WTC11 (cell line): ENCODE results near the gene CLCA1. TPM values are rescaled to one million over a fixed set of nuclear protein-coding genes. Genes with fewer than 3 reads are reported as not detected.

ENCODE experiments used
- ATAC-seq: fragments of 200-7000 bp; cut with Tn5 transposase; 2 replicates; pipeline ENCODE4 v1.10.0; 2021; ENCODE audit warnings: mild to moderate bottlenecking, moderate library complexity
- CTCF ChIA-PET: fragments of 300-600 bp; sonication (Branson Sonifier 250); formaldehyde crosslinking; loops from one replicate; lab custom pipeline; 2021; ENCODE audit warnings: antibody characterized with exemption; lab: Charles Lee
- POLR2A ChIA-PET: fragments of 350-600 bp; sonication (Branson Sonifier 250); formaldehyde crosslinking; loops from one replicate; lab custom pipeline; 2021; ENCODE audit warnings: antibody characterized with exemption; lab: Charles Lee
- DNase-seq: peaks from one replicate; pipeline ENCODE4 v3.0.0; 2021; ENCODE audit warnings: low spot score
- H3K27ac Mint-ChIP-seq: 2 replicates; pipeline ENCODE4 v1.8.0; 2021; ENCODE audit warnings: mixed read lengths
- H3K27me3 Mint-ChIP-seq: 2 replicates; pipeline ENCODE4 v1.8.0; 2021; ENCODE audit warnings: low read depth, mild to moderate bottlenecking, moderate library complexity, mixed read lengths
- H3K36me3 Mint-ChIP-seq: 2 replicates; pipeline ENCODE4 v1.8.0; 2021; ENCODE audit warnings: mixed read lengths
- H3K4me1 Mint-ChIP-seq: 2 replicates; pipeline ENCODE4 v1.8.0; 2022; ENCODE audit warnings: mixed read lengths
- H3K4me3 Mint-ChIP-seq: 2 replicates; pipeline ENCODE4 v1.8.0; 2021; ENCODE audit warnings: mild to moderate bottlenecking, moderate library complexity, mixed read lengths
- H3K9me3 Mint-ChIP-seq: 2 replicates; pipeline ENCODE4 v1.8.0; 2021; ENCODE audit warnings: mixed read lengths
- AR ChIP-seq: fragments of 250-450 bp; sonication (Bioruptor Pico); IDR thresholded peaks from 2 replicates; pipeline ENCODE4 v1.9.0; 2021; ENCODE audit warnings: mild to moderate bottlenecking
- CTCF ChIP-seq: fragments of 200-600 bp; IDR thresholded peaks from 2 replicates; pipeline ENCODE4 v1.8.0; 2022; ENCODE audit warnings: antibody characterized with exemption
- E2F1 ChIP-seq: sonication (generic); formaldehyde crosslinking; IDR thresholded peaks from 2 replicates; pipeline ENCODE4 v1.8.0; 2022; ENCODE audit warnings: mild to moderate bottlenecking, missing genetic modification reagents
- ESRRA ChIP-seq: sonication (generic); formaldehyde crosslinking; IDR thresholded peaks from 2 replicates; pipeline ENCODE4 v1.8.1; 2022; ENCODE audit warnings: mild to moderate bottlenecking, missing genetic modification reagents, borderline replicate concordance
- FOXJ3 ChIP-seq: sonication (generic); formaldehyde crosslinking; IDR thresholded peaks from 2 replicates; pipeline ENCODE4 v1.9.0; 2021; ENCODE audit warnings: missing genetic modification reagents, mild to moderate bottlenecking, borderline replicate concordance
- GABPB1 ChIP-seq: sonication (generic); formaldehyde crosslinking; IDR thresholded peaks from 2 replicates; pipeline ENCODE4 v1.8.1; 2023; ENCODE audit warnings: mild to moderate bottlenecking, missing genetic modification reagents
- GTF2I ChIP-seq: fragments of 250-450 bp; sonication (Bioruptor Pico); conservative IDR thresholded peaks from 2 replicates; pipeline ENCODE4 v1.4.0; 2021; ENCODE audit warnings: mild to moderate bottlenecking
- KAT7 ChIP-seq: sonication (generic); formaldehyde crosslinking; IDR thresholded peaks from 2 replicates; pipeline ENCODE4 v1.8.1; 2023; ENCODE audit warnings: missing genetic modification reagents, mild to moderate bottlenecking, borderline replicate concordance
- NFYB ChIP-seq: sonication (generic); formaldehyde crosslinking; conservative IDR thresholded peaks from 2 replicates; pipeline ENCODE4 v1.8.0; 2022; ENCODE audit warnings: low read depth, missing genetic modification reagents
- RELA ChIP-seq: sonication (generic); formaldehyde crosslinking; IDR thresholded peaks from 2 replicates; pipeline ENCODE4 v1.8.1; 2022; ENCODE audit warnings: missing genetic modification reagents, mild to moderate bottlenecking, borderline replicate concordance
- ZNF219 ChIP-seq: sonication (generic); formaldehyde crosslinking; IDR thresholded peaks from 2 replicates; pipeline ENCODE4 v1.8.0; 2023; ENCODE audit warnings: missing genetic modification reagents, mild to moderate bottlenecking, borderline replicate concordance
- ZNF317 ChIP-seq: sonication (generic); formaldehyde crosslinking; IDR thresholded peaks from 2 replicates; pipeline ENCODE4 v1.8.1; 2023; ENCODE audit warnings: low read depth, mild to moderate bottlenecking, moderate library complexity, missing genetic modification reagents, borderline replicate concordance
- total RNA-seq: library from RNA; stranded (reverse); gene quantifications from 3 replicates; pipeline ENCODE4 v1.2.3, GENCODE V29; 2021
- TF ChIP-seq, protein P1 (sequence below): sonication (generic); formaldehyde crosslinking; IDR thresholded peaks from 2 replicates; pipeline ENCODE4 v1.8.1; 2023; ENCODE audit warnings: mild to moderate bottlenecking, missing genetic modification reagents
- TF ChIP-seq, protein P2 (sequence below): sonication (generic); formaldehyde crosslinking; conservative IDR thresholded peaks from 2 replicates; pipeline ENCODE4 v1.8.1; 2023; ENCODE audit warnings: mild to moderate bottlenecking, low read depth, missing genetic modification reagents, moderate library complexity
- TF ChIP-seq, protein P3 (sequence below): sonication (generic); formaldehyde crosslinking; IDR thresholded peaks from 2 replicates; pipeline ENCODE4 v1.8.1; 2022; ENCODE audit warnings: low read depth, missing genetic modification reagents, borderline replicate concordance
- TF ChIP-seq, protein P4 (sequence below): sonication (generic); formaldehyde crosslinking; IDR thresholded peaks from 2 replicates; pipeline ENCODE4 v1.8.1; 2023; ENCODE audit warnings: mild to moderate bottlenecking, missing genetic modification reagents, moderate library complexity

Gene CLCA1
- total RNA-seq, 1 experiment from 2014 or later, result 0.11 TPM

GRCh38 chr1:86498281-86498680, 29.6 kb downstream of the CLCA1 start:
- ATAC-seq (no peak), DNase-seq (no peak)
- TF ChIP-seq KAT7 (CRISPR knock-in tag), result no peak
- TF ChIP-seq ZNF219 (CRISPR knock-in tag), result no peak
- no peak for TF ChIP-seq ESRRA (CRISPR knock-in tag)
- TF ChIP-seq NFYB (CRISPR knock-in tag), result no peak
- no peak for TF ChIP-seq E2F1 (CRISPR knock-in tag)
- TF ChIP-seq RELA (CRISPR knock-in tag), result no peak
- CTCF ChIA-PET, result no interaction called here
- Mint-ChIP-seq H3K27me3 (no peaks in the 10 kb centered on the region), H3K36me3 (no peaks in the 10 kb centered on the region), H3K4me1 (peaks cover 22% of the 10 kb centered on the region), H3K27ac (no peak overlapping the region), H3K4me3 (no peak overlapping the region), H3K9me3 (peaks cover 11% of the 10 kb centered on the region)
- POLR2A ChIA-PET, result no interaction called here

- POLR2A ChIA-PET, result no interaction called here
- TF ChIP-seq CTCF (peak; percentile 96), E2F1 (CRISPR knock-in tag) (no peak), FOXJ3 (CRISPR knock-in tag) (no peak)
- TF ChIP-seq, protein P1, sequence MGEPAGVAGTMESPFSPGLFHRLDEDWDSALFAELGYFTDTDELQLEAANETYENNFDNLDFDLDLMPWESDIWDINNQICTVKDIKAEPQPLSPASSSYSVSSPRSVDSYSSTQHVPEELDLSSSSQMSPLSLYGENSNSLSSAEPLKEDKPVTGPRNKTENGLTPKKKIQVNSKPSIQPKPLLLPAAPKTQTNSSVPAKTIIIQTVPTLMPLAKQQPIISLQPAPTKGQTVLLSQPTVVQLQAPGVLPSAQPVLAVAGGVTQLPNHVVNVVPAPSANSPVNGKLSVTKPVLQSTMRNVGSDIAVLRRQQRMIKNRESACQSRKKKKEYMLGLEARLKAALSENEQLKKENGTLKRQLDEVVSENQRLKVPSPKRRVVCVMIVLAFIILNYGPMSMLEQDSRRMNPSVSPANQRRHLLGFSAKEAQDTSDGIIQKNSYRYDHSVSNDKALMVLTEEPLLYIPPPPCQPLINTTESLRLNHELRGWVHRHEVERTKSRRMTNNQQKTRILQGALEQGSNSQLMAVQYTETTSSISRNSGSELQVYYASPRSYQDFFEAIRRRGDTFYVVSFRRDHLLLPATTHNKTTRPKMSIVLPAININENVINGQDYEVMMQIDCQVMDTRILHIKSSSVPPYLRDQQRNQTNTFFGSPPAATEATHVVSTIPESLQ (CRISPR knock-in tag), result no peak
- TF ChIP-seq, protein P2, sequence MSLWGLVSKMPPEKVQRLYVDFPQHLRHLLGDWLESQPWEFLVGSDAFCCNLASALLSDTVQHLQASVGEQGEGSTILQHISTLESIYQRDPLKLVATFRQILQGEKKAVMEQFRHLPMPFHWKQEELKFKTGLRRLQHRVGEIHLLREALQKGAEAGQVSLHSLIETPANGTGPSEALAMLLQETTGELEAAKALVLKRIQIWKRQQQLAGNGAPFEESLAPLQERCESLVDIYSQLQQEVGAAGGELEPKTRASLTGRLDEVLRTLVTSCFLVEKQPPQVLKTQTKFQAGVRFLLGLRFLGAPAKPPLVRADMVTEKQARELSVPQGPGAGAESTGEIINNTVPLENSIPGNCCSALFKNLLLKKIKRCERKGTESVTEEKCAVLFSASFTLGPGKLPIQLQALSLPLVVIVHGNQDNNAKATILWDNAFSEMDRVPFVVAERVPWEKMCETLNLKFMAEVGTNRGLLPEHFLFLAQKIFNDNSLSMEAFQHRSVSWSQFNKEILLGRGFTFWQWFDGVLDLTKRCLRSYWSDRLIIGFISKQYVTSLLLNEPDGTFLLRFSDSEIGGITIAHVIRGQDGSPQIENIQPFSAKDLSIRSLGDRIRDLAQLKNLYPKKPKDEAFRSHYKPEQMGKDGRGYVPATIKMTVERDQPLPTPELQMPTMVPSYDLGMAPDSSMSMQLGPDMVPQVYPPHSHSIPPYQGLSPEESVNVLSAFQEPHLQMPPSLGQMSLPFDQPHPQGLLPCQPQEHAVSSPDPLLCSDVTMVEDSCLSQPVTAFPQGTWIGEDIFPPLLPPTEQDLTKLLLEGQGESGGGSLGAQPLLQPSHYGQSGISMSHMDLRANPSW (CRISPR knock-in tag), result no peak
- H3K36me3 Mint-ChIP-seq, result no peaks in the 10 kb centered on the region
- DNase-seq (no peak), ATAC-seq (no peak)
- CTCF ChIA-PET, result interaction anchor here (0.6 to 2.8 kb wide), 5 partner anchors 10 to 485 kb away, joined by 3 to 7 read pairs (median 3); partner anchors contain the start of gene SH3GLB1
- no peak overlapping the region for H3K27ac Mint-ChIP-seq
- peaks cover 33% of the 10 kb centered on the region for H3K4me1 Mint-ChIP-seq
- H3K27me3 Mint-ChIP-seq, result no peaks in the 10 kb centered on the region; the same call in 1 of the 2 replicates
- H3K4me3 Mint-ChIP-seq, result no peak overlapping the region
- peaks cover 11% of the 10 kb centered on the region for H3K9me3 Mint-ChIP-seq
These were observed 31.4 kb downstream of the CLCA1 start for GRCh38 chr1:86499987-86500593.

GRCh38 chr1:86500714-86501113, 32.0 kb downstream of the CLCA1 start:
- ChIA-PET CTCF (interaction anchor here (0.8 to 2.8 kb wide), 5 partner anchors 11 to 250 kb away, joined by 3 to 10 read pairs (median 3); partner anchors contain the start of gene SH3GLB1), POLR2A (no interaction called here)
- no peak for DNase-seq
- no peak for ATAC-seq
- H3K4me1 Mint-ChIP-seq, result peaks cover 38% of the 10 kb centered on the region
- no peaks in the 10 kb centered on the region for H3K36me3 Mint-ChIP-seq
- no peak overlapping the region; the same call in 1 of the 2 replicates for H3K27ac Mint-ChIP-seq
- no peak overlapping the region for H3K4me3 Mint-ChIP-seq
- H3K27me3 Mint-ChIP-seq, result no peaks in the 10 kb centered on the region; the same call in 1 of the 2 replicates
- H3K9me3 Mint-ChIP-seq, result peaks cover 11% of the 10 kb centered on the region
- TF ChIP-seq, protein P3, sequence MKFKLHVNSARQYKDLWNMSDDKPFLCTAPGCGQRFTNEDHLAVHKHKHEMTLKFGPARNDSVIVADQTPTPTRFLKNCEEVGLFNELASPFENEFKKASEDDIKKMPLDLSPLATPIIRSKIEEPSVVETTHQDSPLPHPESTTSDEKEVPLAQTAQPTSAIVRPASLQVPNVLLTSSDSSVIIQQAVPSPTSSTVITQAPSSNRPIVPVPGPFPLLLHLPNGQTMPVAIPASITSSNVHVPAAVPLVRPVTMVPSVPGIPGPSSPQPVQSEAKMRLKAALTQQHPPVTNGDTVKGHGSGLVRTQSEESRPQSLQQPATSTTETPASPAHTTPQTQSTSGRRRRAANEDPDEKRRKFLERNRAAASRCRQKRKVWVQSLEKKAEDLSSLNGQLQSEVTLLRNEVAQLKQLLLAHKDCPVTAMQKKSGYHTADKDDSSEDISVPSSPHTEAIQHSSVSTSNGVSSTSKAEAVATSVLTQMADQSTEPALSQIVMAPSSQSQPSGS (CRISPR knock-in tag), result no peak
- TF ChIP-seq AR (CRISPR knock-in tag) (no peak), GABPB1 (CRISPR knock-in tag) (no peak), GTF2I (CRISPR knock-in tag) (no peak), ZNF317 (CRISPR knock-in tag) (no peak)
- TF ChIP-seq, protein P4, sequence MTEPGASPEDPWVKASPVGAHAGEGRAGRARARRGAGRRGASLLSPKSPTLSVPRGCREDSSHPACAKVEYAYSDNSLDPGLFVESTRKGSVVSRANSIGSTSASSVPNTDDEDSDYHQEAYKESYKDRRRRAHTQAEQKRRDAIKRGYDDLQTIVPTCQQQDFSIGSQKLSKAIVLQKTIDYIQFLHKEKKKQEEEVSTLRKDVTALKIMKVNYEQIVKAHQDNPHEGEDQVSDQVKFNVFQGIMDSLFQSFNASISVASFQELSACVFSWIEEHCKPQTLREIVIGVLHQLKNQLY (CRISPR knock-in tag), result no peak
